ENCODE data around the gene LHFPL3.

DNA sequence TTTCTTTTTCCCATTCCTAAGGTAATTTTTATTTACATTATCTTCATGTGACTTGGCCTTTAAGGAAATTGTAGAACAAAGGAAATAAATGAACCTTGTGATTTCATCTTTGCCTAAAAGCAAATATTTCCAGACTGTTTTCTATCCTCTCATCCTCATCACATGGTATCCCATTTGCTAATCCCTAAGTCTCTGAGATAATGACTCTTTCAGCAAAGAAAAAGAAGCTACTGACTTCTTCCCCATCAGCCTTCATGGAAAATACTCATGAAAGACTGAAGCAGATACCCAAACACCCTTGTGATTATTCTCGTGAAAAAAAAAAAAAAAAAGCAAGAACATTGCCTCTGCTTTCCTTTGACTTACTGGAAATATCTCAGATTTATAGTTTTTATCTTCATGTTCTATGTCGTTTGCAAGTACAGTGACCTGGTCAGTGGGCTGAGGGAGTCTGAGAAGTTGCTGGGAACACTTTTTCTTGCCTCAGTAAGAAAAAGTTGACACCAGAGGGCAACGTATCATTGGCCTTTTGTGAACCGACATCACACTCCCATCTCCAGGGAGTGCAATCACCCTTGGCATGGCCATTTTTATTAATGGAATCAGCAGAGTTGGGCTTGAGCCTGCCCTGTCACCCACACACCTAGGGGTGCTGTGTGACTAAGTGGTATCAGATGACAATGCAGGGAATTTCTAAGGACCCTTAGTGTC, 439.6 kb downstream of the LHFPL3 start:
- TF ChIP-seq, protein P1, sequence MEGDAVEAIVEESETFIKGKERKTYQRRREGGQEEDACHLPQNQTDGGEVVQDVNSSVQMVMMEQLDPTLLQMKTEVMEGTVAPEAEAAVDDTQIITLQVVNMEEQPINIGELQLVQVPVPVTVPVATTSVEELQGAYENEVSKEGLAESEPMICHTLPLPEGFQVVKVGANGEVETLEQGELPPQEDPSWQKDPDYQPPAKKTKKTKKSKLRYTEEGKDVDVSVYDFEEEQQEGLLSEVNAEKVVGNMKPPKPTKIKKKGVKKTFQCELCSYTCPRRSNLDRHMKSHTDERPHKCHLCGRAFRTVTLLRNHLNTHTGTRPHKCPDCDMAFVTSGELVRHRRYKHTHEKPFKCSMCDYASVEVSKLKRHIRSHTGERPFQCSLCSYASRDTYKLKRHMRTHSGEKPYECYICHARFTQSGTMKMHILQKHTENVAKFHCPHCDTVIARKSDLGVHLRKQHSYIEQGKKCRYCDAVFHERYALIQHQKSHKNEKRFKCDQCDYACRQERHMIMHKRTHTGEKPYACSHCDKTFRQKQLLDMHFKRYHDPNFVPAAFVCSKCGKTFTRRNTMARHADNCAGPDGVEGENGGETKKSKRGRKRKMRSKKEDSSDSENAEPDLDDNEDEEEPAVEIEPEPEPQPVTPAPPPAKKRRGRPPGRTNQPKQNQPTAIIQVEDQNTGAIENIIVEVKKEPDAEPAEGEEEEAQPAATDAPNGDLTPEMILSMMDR (IDR thresholded peaks at IDR 0.05), result no peak
- no peak for TF ChIP-seq POLR2A (IDR thresholded peaks at IDR 0.05)

Measured in Peyer's patch (tissue), 4 donors.